H9 (cell line): Measurements from ENCODE around the gene KIAA1671. TPM values are rescaled to one million over a fixed set of nuclear protein-coding genes. Genes with fewer than 3 reads are reported as not detected.
A peak's percentile ranks its signal among the peaks of the same experiment; 100 is the strongest.

Experiments
- DNase-seq: peaks from one replicate; pipeline ENCODE4 v3.0.0-alpha.2; 2017
- H2AFZ ChIP-seq: one replicate; pipeline ENCODE4 v1.6.1; 2013; ENCODE audit warnings: mild to moderate bottlenecking, low read length, control low read depth, moderate library complexity
- H2AK5ac ChIP-seq: 2 replicates; pipeline ENCODE4 v1.6.1; 2013; ENCODE audit warnings: low read length, control low read depth, mixed read lengths; ENCODE audit not compliant: insufficient read length
- H2BK120ac ChIP-seq: one replicate; pipeline ENCODE4 v1.6.1; 2013; ENCODE audit warnings: low read depth, mild to moderate bottlenecking, low read length, control low read depth, inconsistent platforms; ENCODE audit not compliant: poor library complexity, severe bottlenecking
- H2BK12ac ChIP-seq: 2 replicates; pipeline ENCODE4 v1.6.1; 2013; ENCODE audit warnings: low read length, control low read depth, mixed read lengths, low read depth; ENCODE audit not compliant: insufficient read length
- H2BK15ac ChIP-seq: 2 replicates; pipeline ENCODE4 v1.6.1; 2013; ENCODE audit warnings: low read depth, low read length, control low read depth
- H2BK20ac ChIP-seq: one replicate; pipeline ENCODE4 v1.6.1; 2013; ENCODE audit warnings: low read depth, mild to moderate bottlenecking, low read length, control low read depth, inconsistent platforms; ENCODE audit not compliant: poor library complexity, severe bottlenecking
- H2BK5ac ChIP-seq: 2 replicates; pipeline ENCODE4 v1.6.1; 2013; ENCODE audit warnings: low read length, control low read depth, mixed read lengths; ENCODE audit not compliant: insufficient read length
- H3K14ac ChIP-seq: 2 replicates; pipeline ENCODE4 v1.6.1; 2013; ENCODE audit warnings: low read length, control low read depth; ENCODE audit not compliant: insufficient read depth
- H3K18ac ChIP-seq: 2 replicates; pipeline ENCODE4 v1.6.1; 2013; ENCODE audit warnings: low read depth, mild to moderate bottlenecking, mixed read lengths, low read length, control low read depth; ENCODE audit not compliant: insufficient read length
- H3K23ac ChIP-seq: 2 replicates; pipeline ENCODE4 v1.6.1; 2013; ENCODE audit warnings: low read length, control low read depth, mixed read lengths, low read depth; ENCODE audit not compliant: insufficient read length
- H3K23me2 ChIP-seq: 2 replicates; pipeline ENCODE4 v1.6.1; 2013; ENCODE audit warnings: low read depth, mild to moderate bottlenecking, mixed read lengths, low read length, control low read depth; ENCODE audit not compliant: insufficient read length, poor library complexity, severe bottlenecking
- H3K27ac ChIP-seq: 2 replicates; pipeline ENCODE4 v1.5.1; 2013; ENCODE audit warnings: low read length, control low read depth, mixed read lengths, low read depth; ENCODE audit not compliant: insufficient read length
- H3K27me3 ChIP-seq: 2 replicates; pipeline ENCODE4 v1.6.1; 2013; ENCODE audit warnings: low read length, control low read depth, inconsistent platforms; ENCODE audit not compliant: insufficient read depth
- H3K4ac ChIP-seq: 2 replicates; pipeline ENCODE4 v1.6.1; 2013; ENCODE audit warnings: low read depth, mild to moderate bottlenecking, control low read depth, inconsistent platforms, low read length, moderate library complexity
- H3K4me1 ChIP-seq: 2 replicates; pipeline ENCODE4 v1.6.1; 2013; ENCODE audit warnings: low read length, control low read depth, inconsistent platforms; ENCODE audit not compliant: insufficient read depth
- H3K4me2 ChIP-seq: 2 replicates; pipeline ENCODE4 v1.6.1; 2013; ENCODE audit warnings: low read length, control low read depth, mixed read lengths; ENCODE audit not compliant: insufficient read length, insufficient read depth
- H3K56ac ChIP-seq: 2 replicates; pipeline ENCODE4 v1.6.1; 2013; ENCODE audit warnings: low read depth, mild to moderate bottlenecking, mixed read lengths, low read length, control low read depth; ENCODE audit not compliant: insufficient read length
- H3K79me1 ChIP-seq: 2 replicates; pipeline ENCODE4 v1.6.1; 2013; ENCODE audit warnings: low read depth, mild to moderate bottlenecking, moderate library complexity, low read length, control low read depth, inconsistent platforms; ENCODE audit not compliant: insufficient read depth, poor library complexity, severe bottlenecking
- H3K79me2 ChIP-seq: 2 replicates; pipeline ENCODE4 v1.6.1; 2013; ENCODE audit warnings: low read length, control low read depth, inconsistent platforms; ENCODE audit not compliant: insufficient read depth
- H3K9ac ChIP-seq: 2 replicates; pipeline ENCODE4 v1.6.1; 2013; ENCODE audit warnings: low read length, control low read depth, mixed read lengths; ENCODE audit not compliant: insufficient read length; ENCODE audit errors: extremely low read depth
- H3K9me3 ChIP-seq: one replicate; pipeline ENCODE4 v1.6.1; 2013; ENCODE audit warnings: low read depth, low read length, inconsistent platforms; ENCODE audit not compliant: control insufficient read depth
- H3T11ph ChIP-seq: one replicate; pipeline ENCODE4 v1.6.1; 2013; ENCODE audit warnings: mild to moderate bottlenecking, low read length, control low read depth, inconsistent platforms
- H4K20me1 ChIP-seq: one replicate; pipeline ENCODE4 v1.6.1; 2013; ENCODE audit not compliant: control insufficient read depth, insufficient read length, insufficient read depth
- H4K5ac ChIP-seq: 2 replicates; pipeline ENCODE4 v1.6.1; 2013; ENCODE audit warnings: low read depth, mild to moderate bottlenecking, mixed read lengths, low read length, control low read depth; ENCODE audit not compliant: insufficient read length
- H4K8ac ChIP-seq: replicated peaks from 2 replicates; pipeline ENCODE4 v1.6.1; 2013; ENCODE audit warnings: low read length, control low read depth, mixed read lengths, low read depth; ENCODE audit not compliant: insufficient read length
- H4K91ac ChIP-seq: 2 replicates; pipeline ENCODE4 v1.6.1; 2013; ENCODE audit warnings: low read depth, mild to moderate bottlenecking, moderate library complexity, mixed read lengths, low read length, control low read depth; ENCODE audit not compliant: insufficient read length
- H3K27ac Mint-ChIP-seq, 3 experiments: 2 replicates in 2 of 3; 3 replicates in 1 of 3; pipeline ENCODE4 v1.8.0; 2020 to 2021; ENCODE audit warnings: mixed read lengths in 3 of 3, mild to moderate bottlenecking in 1 of 3, moderate library complexity in 1 of 3
- H3K27me3 Mint-ChIP-seq: 2 replicates; pipeline ENCODE4 v1.8.0; 2021; ENCODE audit warnings: low read depth, mild to moderate bottlenecking, moderate library complexity, mixed read lengths
- H3K36me3 Mint-ChIP-seq, 3 experiments: 2 replicates in 2 of 3; 3 replicates in 1 of 3; pipeline ENCODE4 v1.8.0; 2020 to 2021; ENCODE audit warnings: low read depth in 3 of 3, mixed read lengths in 3 of 3; ENCODE audit not compliant: insufficient read depth in 1 of 3
- H3K4me1 Mint-ChIP-seq, 2 experiments: 2 replicates each; pipeline ENCODE4 v1.8.0; 2020; ENCODE audit warnings: mixed read lengths in 2 of 2
- H3K4me3 Mint-ChIP-seq, 2 experiments: 2 replicates in 1 of 2; 3 replicates in 1 of 2; pipeline ENCODE4 v1.8.0; 2020 to 2021; ENCODE audit warnings: mild to moderate bottlenecking in 2 of 2, mixed read lengths in 2 of 2, moderate library complexity in 1 of 2
- H3K9me3 Mint-ChIP-seq, 2 experiments: 2 replicates in 1 of 2; 3 replicates in 1 of 2; pipeline ENCODE4 v1.8.0; 2020; ENCODE audit warnings: mild to moderate bottlenecking in 2 of 2, mixed read lengths in 2 of 2, moderate library complexity in 1 of 2
- WGBS: extraction: QIAGEN DNeasy Blood & Tissue Kit; methylation state at CpG from one replicate; pipeline ENCODE4 v1.1.7; 2013; ENCODE audit warnings: missing lambda C conversion rate, low lambda C conversion rate, mixed read lengths; ENCODE audit not compliant: insufficient read length; ENCODE audit errors: extremely low coverage; 5-methylcytosine and 5-hydroxymethylcytosine counted together
- total RNA-seq: library from RNA; stranded (reverse); gene quantifications from 2 replicates; pipeline ENCODE4 v1.2.1, GENCODE V29; 2021
- TF ChIP-seq, protein P1 (sequence below): fragments of 200-600 bp; sonication (generic); conservative IDR thresholded peaks from 3 replicates; pipeline ENCODE4 v1.8.0; 2021; ENCODE audit warnings: antibody characterized with exemption, mild to moderate bottlenecking

KIAA1671 gene
- total RNA-seq, 1 experiment from 2014 or later: 22.6 TPM

DNA sequence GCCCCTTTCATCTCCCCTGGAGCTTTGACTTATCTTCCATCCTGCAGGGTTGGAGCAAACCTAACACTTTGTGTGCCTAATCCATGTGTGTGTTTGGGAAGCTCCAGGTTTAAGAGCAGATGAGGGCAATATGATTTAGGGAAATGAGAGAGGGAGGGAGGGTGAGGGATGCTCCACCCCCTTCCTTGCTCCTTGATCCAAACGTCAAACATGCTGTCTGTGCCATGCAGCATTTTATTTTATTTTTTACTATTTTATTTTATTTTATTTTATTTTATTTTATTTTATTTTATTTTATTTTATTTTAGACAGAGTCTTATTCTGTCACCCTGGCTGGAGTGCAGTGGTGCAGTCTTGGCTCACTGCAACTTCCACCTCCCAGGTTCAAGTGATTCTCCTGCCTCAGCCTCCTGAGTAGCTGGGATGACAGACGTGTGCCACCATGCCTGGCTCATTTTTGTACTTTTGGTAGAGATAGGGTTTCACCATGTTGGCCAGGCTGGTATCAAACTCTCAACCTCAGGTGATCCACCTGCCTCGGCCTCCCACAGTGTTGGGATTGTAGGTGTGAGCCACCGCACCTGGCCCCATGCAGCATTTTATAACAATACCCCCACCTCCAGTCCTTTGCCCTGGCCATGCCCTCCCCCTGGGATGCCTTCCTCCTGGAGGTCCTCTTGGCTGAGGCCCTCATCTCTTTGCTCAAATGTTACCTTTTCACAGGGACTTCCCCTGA is 194.6 kb downstream of the KIAA1671 start:
- Histone ChIP-seq H2BK5ac (no peak overlapping the region), H2BK15ac (no peak overlapping the region), H3K56ac (no peak overlapping the region), H2AK5ac (no peak overlapping the region), H3K4ac (no peak overlapping the region), H3K23ac (no peak overlapping the region), H2BK120ac (no peak overlapping the region), H2BK20ac (no peak overlapping the region), H3K27me3 (no peaks in the 10 kb centered on the region), H2AFZ (no peak overlapping the region), H3K4me2 (no peak overlapping the region), H3K9me3 (no peaks in the 10 kb centered on the region), H4K20me1 (no peaks in the 10 kb centered on the region), H4K5ac (no peak overlapping the region), H4K91ac (no peak overlapping the region), H3K23me2 (peaks cover 2% of the 10 kb centered on the region), H3K79me2 (no peaks in the 10 kb centered on the region; the same call in 1 of the 2 replicates), H3K4me1 (peaks cover 5% of the 10 kb centered on the region; the same call in 1 of the 2 replicates), H2BK12ac (no peak overlapping the region), H3K9ac (no peak overlapping the region), H3T11ph (no peak overlapping the region), H3K27ac (no peak overlapping the region), H4K8ac (no peak overlapping the region), H3K79me1 (no peaks in the 10 kb centered on the region), H3K18ac (no peak overlapping the region), H3K14ac (no peak overlapping the region)
- H3K9me3 Mint-ChIP-seq: no peaks in the 10 kb centered on the region
- no peak for DNase-seq
- peak overlapping the region in 2 of 3 experiments; percentile 40 to 57; a peak in 4 of 7 replicates for H3K27ac Mint-ChIP-seq
- no peaks in the 10 kb centered on the region for H3K27me3 Mint-ChIP-seq
- H3K4me3 Mint-ChIP-seq: peak overlapping the region in 1 of 2 experiments; percentile 18; a peak in 1 of 5 replicates
- no peaks in the 10 kb centered on the region for H3K36me3 Mint-ChIP-seq
- WGBS: no CpG with 5 or more reads among the region's 4 CpGs
- peaks cover 30 to 42% of the 10 kb centered on the region in 2 experiments for H3K4me1 Mint-ChIP-seq
- TF ChIP-seq, protein P1, sequence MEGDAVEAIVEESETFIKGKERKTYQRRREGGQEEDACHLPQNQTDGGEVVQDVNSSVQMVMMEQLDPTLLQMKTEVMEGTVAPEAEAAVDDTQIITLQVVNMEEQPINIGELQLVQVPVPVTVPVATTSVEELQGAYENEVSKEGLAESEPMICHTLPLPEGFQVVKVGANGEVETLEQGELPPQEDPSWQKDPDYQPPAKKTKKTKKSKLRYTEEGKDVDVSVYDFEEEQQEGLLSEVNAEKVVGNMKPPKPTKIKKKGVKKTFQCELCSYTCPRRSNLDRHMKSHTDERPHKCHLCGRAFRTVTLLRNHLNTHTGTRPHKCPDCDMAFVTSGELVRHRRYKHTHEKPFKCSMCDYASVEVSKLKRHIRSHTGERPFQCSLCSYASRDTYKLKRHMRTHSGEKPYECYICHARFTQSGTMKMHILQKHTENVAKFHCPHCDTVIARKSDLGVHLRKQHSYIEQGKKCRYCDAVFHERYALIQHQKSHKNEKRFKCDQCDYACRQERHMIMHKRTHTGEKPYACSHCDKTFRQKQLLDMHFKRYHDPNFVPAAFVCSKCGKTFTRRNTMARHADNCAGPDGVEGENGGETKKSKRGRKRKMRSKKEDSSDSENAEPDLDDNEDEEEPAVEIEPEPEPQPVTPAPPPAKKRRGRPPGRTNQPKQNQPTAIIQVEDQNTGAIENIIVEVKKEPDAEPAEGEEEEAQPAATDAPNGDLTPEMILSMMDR: no peak
